ENCODE measurements around the gene C1orf159. TPM values are rescaled to one million over a fixed set of nuclear protein-coding genes. Genes with fewer than 3 reads are reported as not detected.

Gene C1orf159
- polyA plus RNA-seq, 3 donors: 3.0 to 18.8 (median 3.3) TPM

DNA sequence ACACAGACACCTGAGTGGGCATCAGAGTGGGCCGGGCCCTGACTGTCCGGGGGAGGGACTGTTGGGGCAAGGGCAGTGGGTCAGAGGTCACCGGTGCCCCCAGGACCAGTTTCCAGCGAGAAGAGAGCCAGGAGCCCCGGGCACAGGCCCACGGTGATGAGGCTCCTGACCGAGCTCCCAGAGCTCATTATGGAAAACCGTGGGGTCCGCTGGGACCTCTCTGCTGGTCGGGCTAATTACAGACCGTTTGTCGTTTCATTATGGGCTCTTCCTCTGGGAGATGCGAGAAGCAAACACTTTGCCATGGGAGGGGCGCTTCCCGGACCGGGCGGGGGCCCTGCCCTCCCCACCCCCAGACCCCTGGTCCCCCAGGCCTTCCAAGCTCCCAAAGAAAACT is 45.8 kb upstream of the C1orf159 start:
- no peak for DNase-seq
- Mint-ChIP-seq H3K27ac (no peak overlapping the region), H3K4me1 (peaks cover 7% of the 10 kb centered on the region), H3K27me3 (ENCODE audit: low read depth in 3 of 3) (peaks cover 2 to 19% (median 2%) of the 10 kb centered on the region in 3 donors), H3K9me3 (peaks cover 0 to 3% (median 0%) of the 10 kb centered on the region in 7 donors), H3K36me3 (no peaks in the 10 kb centered on the region), H3K4me3 (no peak overlapping the region)
- H3K27ac ChIP-seq (ENCODE audit: low read depth in 1 of 2, low read length in 2 of 2): no peak overlapping the region
- H3K4me2 ChIP-seq (replicated peaks; ENCODE audit: extremely low read depth, low read length, poor library complexity, severe bottlenecking): no peak overlapping the region
- intact Hi-C loops (cut with micrococcal nuclease): no loop called here
- H3K9ac ChIP-seq (ENCODE audit: insufficient read depth, low read length, poor library complexity, severe bottlenecking): no peak overlapping the region
- peaks cover 9 to 17% of the 10 kb centered on the region in 2 donors for H3K4me1 ChIP-seq (ENCODE audit: control insufficient read depth in 1 of 2, insufficient read depth in 2 of 2, low read length in 2 of 2)
- TF ChIP-seq, protein P1, sequence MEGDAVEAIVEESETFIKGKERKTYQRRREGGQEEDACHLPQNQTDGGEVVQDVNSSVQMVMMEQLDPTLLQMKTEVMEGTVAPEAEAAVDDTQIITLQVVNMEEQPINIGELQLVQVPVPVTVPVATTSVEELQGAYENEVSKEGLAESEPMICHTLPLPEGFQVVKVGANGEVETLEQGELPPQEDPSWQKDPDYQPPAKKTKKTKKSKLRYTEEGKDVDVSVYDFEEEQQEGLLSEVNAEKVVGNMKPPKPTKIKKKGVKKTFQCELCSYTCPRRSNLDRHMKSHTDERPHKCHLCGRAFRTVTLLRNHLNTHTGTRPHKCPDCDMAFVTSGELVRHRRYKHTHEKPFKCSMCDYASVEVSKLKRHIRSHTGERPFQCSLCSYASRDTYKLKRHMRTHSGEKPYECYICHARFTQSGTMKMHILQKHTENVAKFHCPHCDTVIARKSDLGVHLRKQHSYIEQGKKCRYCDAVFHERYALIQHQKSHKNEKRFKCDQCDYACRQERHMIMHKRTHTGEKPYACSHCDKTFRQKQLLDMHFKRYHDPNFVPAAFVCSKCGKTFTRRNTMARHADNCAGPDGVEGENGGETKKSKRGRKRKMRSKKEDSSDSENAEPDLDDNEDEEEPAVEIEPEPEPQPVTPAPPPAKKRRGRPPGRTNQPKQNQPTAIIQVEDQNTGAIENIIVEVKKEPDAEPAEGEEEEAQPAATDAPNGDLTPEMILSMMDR (IDR thresholded peaks at IDR 0.05): no peak
- no peaks in the 10 kb centered on the region for H4K20me1 ChIP-seq (ENCODE audit: insufficient read depth, low read length)
- H3K79me2 ChIP-seq (ENCODE audit: insufficient read depth, low read length): no peaks in the 10 kb centered on the region
- WGBS (ENCODE audit: insufficient coverage): 86% methylated on average over 17 of the region's 17 CpGs
- no peaks in the 10 kb centered on the region for H3K27me3 ChIP-seq (ENCODE audit: control insufficient read depth in 2 of 2, insufficient read depth in 2 of 2, low read length in 2 of 2)
- H2AFZ ChIP-seq (ENCODE audit: insufficient read depth, low read depth, low read length, poor library complexity, severe bottlenecking): no peak overlapping the region
- no peaks in the 10 kb centered on the region for H3K9me3 ChIP-seq (replicated peaks in 1 of 2; ENCODE audit: control insufficient read depth in 1 of 2, insufficient read depth in 1 of 2, low read length in 2 of 2)
- H3K36me3 ChIP-seq (replicated peaks in 1 of 2; ENCODE audit: control insufficient read depth in 1 of 2, insufficient read depth in 2 of 2, low read length in 2 of 2): no peaks in the 10 kb centered on the region
- H3K4me3 ChIP-seq (replicated peaks in 1 of 3; ENCODE audit: low read depth in 2 of 3, low read length in 3 of 3): no peak overlapping the region

DNA sequence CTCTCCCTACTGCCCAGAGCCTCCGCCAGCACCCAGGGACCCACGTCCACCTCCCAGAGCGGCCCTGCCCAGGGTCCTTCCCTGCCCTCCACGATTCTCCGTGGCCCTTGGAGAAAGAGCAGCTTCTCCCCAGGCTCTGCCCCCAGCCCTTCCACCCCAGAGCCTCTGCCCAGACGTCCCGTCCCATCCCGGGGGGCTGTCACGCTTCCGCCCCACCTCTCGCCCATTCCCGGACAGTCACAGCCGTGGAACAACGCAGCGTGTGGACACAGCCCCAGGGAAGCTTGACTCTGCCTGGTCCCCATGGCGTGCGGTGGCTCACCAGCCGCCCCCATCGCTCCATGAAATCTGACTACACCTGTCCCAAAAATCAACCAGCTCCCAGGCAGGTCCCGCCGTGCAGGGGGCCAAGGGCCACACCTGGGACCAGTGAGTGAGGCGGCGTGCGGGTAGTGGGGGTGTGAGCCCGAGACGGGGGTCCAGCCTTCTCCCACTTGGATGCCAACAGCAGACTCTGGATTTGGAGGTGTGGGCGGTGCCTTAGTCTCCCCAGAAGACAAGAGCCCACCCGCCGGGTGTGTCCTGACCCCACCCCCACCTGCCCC is 45.3 kb upstream of the C1orf159 start:
- Histone ChIP-seq H4K20me1 (ENCODE audit: insufficient read depth, low read length) (no peaks in the 10 kb centered on the region), H3K9ac (ENCODE audit: insufficient read depth, low read length, poor library complexity, severe bottlenecking) (no peak overlapping the region), H3K36me3 (replicated peaks in 1 of 2; ENCODE audit: control insufficient read depth in 1 of 2, insufficient read depth in 2 of 2, low read length in 2 of 2) (no peaks in the 10 kb centered on the region), H3K79me2 (ENCODE audit: insufficient read depth, low read length) (no peaks in the 10 kb centered on the region), H2AFZ (ENCODE audit: insufficient read depth, low read depth, low read length, poor library complexity, severe bottlenecking) (no peak overlapping the region), H3K27ac (ENCODE audit: low read depth in 1 of 2, low read length in 2 of 2) (no peak overlapping the region), H3K27me3 (ENCODE audit: control insufficient read depth in 2 of 2, insufficient read depth in 2 of 2, low read length in 2 of 2) (no peaks in the 10 kb centered on the region), H3K9me3 (replicated peaks in 1 of 2; ENCODE audit: control insufficient read depth in 1 of 2, insufficient read depth in 1 of 2, low read length in 2 of 2) (no peaks in the 10 kb centered on the region), H3K4me3 (replicated peaks in 1 of 3; ENCODE audit: low read depth in 2 of 3, low read length in 3 of 3) (no peak overlapping the region), H3K4me1 (ENCODE audit: control insufficient read depth in 1 of 2, insufficient read depth in 2 of 2, low read length in 2 of 2) (peaks cover 9 to 17% of the 10 kb centered on the region in 2 donors), H3K4me2 (replicated peaks; ENCODE audit: extremely low read depth, low read length, poor library complexity, severe bottlenecking) (no peak overlapping the region)
- no peak for DNase-seq
- peaks cover 2 to 20% (median 2%) of the 10 kb centered on the region in 3 donors for H3K27me3 Mint-ChIP-seq (ENCODE audit: low read depth in 3 of 3)
- H3K4me3 Mint-ChIP-seq: no peak overlapping the region
- H3K9me3 Mint-ChIP-seq: peaks cover 0 to 5% (median 0%) of the 10 kb centered on the region in 7 donors
- no peaks in the 10 kb centered on the region for H3K36me3 Mint-ChIP-seq
- H3K27ac Mint-ChIP-seq: peak overlapping the region in 1 of 7 donors; percentile 43
- 98% methylated on average over 18 of the region's 29 CpGs for WGBS (ENCODE audit: insufficient coverage)
- TF ChIP-seq, protein P1 (IDR thresholded peaks at IDR 0.05): no peak
- peaks cover 7% of the 10 kb centered on the region for H3K4me1 Mint-ChIP-seq
- intact Hi-C loops (cut with micrococcal nuclease): no loop called here
